ENCODE measurements around the gene AGAP1. TPM values are rescaled to one million over a fixed set of nuclear protein-coding genes. Genes with fewer than 3 reads are reported as not detected.

AGAP1 gene
- polyA plus RNA-seq, 2 of the 4 experiments (the other 2 are of a cell fraction): 20.2 to 21.9 TPM

DNA sequence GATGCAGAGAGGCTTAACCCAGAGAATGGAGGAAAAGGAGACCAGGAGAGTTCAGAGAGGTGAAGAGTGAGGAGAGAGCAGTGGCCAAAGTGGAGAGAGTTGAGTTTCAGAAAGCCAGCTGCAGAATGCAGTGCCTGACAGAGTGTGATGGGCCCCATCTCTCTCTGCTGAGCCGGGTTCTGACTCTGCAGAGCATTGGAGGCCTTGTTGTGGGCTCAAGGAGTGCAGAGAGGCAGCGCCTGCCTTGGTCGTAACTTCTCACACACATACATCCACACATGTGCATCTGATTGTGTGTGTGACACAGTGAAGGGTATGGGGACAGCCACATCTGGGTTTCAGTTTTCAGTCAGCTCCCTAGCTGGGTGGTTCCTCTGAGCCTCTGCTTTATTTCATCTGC lies 58.8 kb downstream of the AGAP1 start:
- TF ChIP-seq SMC3 (IDR thresholded peaks at IDR 0.05) (no peak), CHD4 (IDR thresholded peaks at IDR 0.05; ENCODE audit: borderline replicate concordance) (no peak), RFX5 (IDR thresholded peaks at IDR 0.05) (no peak), JUNB (IDR thresholded peaks at IDR 0.05) (no peak), NFE2L2 (conservative IDR thresholded peaks at IDR 0.05; ENCODE audit: low read length) (no peak), GATA3 (IDR thresholded peaks at IDR 0.05; ENCODE audit: borderline replicate concordance) (no peak)
- TF ChIP-seq, protein P1, sequence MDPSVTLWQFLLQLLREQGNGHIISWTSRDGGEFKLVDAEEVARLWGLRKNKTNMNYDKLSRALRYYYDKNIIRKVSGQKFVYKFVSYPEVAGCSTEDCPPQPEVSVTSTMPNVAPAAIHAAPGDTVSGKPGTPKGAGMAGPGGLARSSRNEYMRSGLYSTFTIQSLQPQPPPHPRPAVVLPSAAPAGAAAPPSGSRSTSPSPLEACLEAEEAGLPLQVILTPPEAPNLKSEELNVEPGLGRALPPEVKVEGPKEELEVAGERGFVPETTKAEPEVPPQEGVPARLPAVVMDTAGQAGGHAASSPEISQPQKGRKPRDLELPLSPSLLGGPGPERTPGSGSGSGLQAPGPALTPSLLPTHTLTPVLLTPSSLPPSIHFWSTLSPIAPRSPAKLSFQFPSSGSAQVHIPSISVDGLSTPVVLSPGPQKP (IDR thresholded peaks at IDR 0.05; ENCODE audit: low read depth, low read length): no peak
- H3K27ac ChIP-seq: no peak overlapping the region
- FAIRE-seq (no peak), ATAC-seq (no peak), DNase-seq (ENCODE audit: low read depth in 1 of 2, low spot score in 1 of 2) (no peak)
- ChIA-PET CTCF (interaction anchor here (0.5 to 2.4 kb wide), 21 partner anchors 10 to 421 kb away, joined by 3 to 21 read pairs (median 4); partner anchors contain the start of gene AGAP1), POLR2A (no interaction called here)
- no peak overlapping the region for H3K4me3 ChIP-seq
- peaks cover 27% of the 10 kb centered on the region for H3K4me1 ChIP-seq
- H3K9me3 ChIP-seq: no peaks in the 10 kb centered on the region
- no peak overlapping the region for H3K4me2 ChIP-seq
- 91% methylated on average over 3 of the region's 3 CpGs for WGBS (ENCODE audit: missing lambda C conversion rate)

DNA sequence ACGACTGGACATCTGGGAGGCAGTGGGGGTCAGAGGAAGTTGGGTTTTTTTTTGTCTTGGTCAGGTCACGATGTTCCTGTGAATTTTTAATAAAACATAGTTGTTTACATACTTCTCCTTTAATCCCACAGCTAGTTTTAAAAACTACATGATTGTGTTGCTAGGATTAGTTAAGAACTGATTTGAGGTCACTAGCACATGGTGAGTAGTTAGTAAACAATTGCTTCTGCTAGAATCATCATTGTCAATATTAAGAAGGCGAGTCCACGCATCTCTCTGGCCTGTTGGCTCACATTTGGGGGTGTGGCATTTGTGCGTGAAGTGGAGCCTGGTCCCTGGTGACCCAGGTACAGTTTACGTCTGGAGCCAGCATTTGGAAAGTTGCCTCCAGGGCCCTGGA lies 59.4 kb downstream of the AGAP1 start:
- H3K4me3 ChIP-seq: no peak overlapping the region
- H3K4me2 ChIP-seq: peak overlapping the region; percentile 41
- no peaks in the 10 kb centered on the region for H3K9me3 ChIP-seq
- peaks cover 27% of the 10 kb centered on the region for H3K4me1 ChIP-seq
- no peak for ATAC-seq
- DNase-seq (ENCODE audit: low read depth in 1 of 2, low spot score in 1 of 2): peak in 1 of 2 experiments; percentile 9
- FAIRE-seq: no peak
- TF ChIP-seq KDM5A (IDR thresholded peaks at IDR 0.05): no peak
- no peak for TF ChIP-seq FOXS1 (CRISPR knock-in tag; IDR thresholded peaks at IDR 0.05)
- TF ChIP-seq KDM1A (IDR thresholded peaks at IDR 0.05; ENCODE audit: low read depth): no peak
- no peak for TF ChIP-seq EHMT2 (IDR thresholded peaks at IDR 0.05; ENCODE audit: low read depth)
- TF ChIP-seq CHD2 (IDR thresholded peaks at IDR 0.05; ENCODE audit: low read length, partially characterized antibody): no peak
- no peak for TF ChIP-seq CBX8 (IDR thresholded peaks at IDR 0.05)
- no peak for TF ChIP-seq JUN (IDR thresholded peaks at IDR 0.05)
- TF ChIP-seq, protein P2, sequence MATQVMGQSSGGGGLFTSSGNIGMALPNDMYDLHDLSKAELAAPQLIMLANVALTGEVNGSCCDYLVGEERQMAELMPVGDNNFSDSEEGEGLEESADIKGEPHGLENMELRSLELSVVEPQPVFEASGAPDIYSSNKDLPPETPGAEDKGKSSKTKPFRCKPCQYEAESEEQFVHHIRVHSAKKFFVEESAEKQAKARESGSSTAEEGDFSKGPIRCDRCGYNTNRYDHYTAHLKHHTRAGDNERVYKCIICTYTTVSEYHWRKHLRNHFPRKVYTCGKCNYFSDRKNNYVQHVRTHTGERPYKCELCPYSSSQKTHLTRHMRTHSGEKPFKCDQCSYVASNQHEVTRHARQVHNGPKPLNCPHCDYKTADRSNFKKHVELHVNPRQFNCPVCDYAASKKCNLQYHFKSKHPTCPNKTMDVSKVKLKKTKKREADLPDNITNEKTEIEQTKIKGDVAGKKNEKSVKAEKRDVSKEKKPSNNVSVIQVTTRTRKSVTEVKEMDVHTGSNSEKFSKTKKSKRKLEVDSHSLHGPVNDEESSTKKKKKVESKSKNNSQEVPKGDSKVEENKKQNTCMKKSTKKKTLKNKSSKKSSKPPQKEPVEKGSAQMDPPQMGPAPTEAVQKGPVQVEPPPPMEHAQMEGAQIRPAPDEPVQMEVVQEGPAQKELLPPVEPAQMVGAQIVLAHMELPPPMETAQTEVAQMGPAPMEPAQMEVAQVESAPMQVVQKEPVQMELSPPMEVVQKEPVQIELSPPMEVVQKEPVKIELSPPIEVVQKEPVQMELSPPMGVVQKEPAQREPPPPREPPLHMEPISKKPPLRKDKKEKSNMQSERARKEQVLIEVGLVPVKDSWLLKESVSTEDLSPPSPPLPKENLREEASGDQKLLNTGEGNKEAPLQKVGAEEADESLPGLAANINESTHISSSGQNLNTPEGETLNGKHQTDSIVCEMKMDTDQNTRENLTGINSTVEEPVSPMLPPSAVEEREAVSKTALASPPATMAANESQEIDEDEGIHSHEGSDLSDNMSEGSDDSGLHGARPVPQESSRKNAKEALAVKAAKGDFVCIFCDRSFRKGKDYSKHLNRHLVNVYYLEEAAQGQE (IDR thresholded peaks at IDR 0.05): no peak
- TF ChIP-seq BHLHE40 (IDR thresholded peaks at IDR 0.05; ENCODE audit: low read depth, low read length): no peak
- no peak for TF ChIP-seq ZNF302 (CRISPR knock-in tag; IDR thresholded peaks at IDR 0.05)
- TF ChIP-seq PHF8 (IDR thresholded peaks at IDR 0.05; ENCODE audit: borderline replicate concordance, low read depth): no peak
- TF ChIP-seq ESRRA (IDR thresholded peaks at IDR 0.05; ENCODE audit: borderline replicate concordance, low read length): no peak
- POLR2A ChIA-PET: no interaction called here
- H3K27ac ChIP-seq: 0 out of 6 replicates have a peak overlapping the region, but pooled peaks of 1 of the 2 experiments have one; percentile 28
- CTCF ChIA-PET: interaction anchor here (0.6 to 2.1 kb wide), 3 partner anchors 85 to 418 kb away, joined by 3 to 21 read pairs (median 7); no protein-coding TSS in a partner anchor
- 79% methylated on average over 6 of the region's 6 CpGs for WGBS (ENCODE audit: missing lambda C conversion rate)

DNA sequence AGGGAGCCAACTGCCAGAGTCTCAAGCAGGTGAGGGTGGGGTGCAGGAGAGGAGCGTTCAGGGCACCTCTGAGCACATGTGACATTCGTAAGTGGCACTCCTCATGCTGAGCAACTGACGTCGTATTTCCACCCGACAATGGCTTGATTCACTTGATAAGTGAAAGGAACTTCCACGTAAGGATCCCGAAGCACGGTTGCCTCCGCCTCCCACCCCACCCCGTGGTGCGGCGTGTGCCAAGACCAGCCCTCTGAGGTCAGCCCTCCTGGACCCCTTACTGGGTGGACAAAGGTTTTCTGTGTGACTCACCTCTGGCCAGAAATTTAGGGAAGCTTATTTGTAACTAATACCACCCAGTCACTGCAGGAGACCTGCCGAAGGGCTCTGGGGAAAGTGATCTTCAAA lies 59.9 kb downstream of the AGAP1 start:
- ATAC-seq (no peak), FAIRE-seq (no peak), DNase-seq (ENCODE audit: low read depth in 1 of 2, low spot score in 1 of 2) (peak in 1 of 2 experiments; percentile 7)
- Histone ChIP-seq H3K27ac (peak overlapping the region in 1 of 2 experiments; percentile 28; a peak in 1 of 6 replicates), H3K4me1 (peaks cover 27% of the 10 kb centered on the region), H3K9me3 (no peaks in the 10 kb centered on the region), H3K4me3 (no peak overlapping the region), H3K4me2 (peak overlapping the region; percentile 41)
- WGBS (ENCODE audit: missing lambda C conversion rate): 89% methylated on average over 12 of the region's 13 CpGs
- TF ChIP-seq KDM5A (IDR thresholded peaks at IDR 0.05): no peak
- TF ChIP-seq ZC3H11A (IDR thresholded peaks at IDR 0.05): no peak
- TF ChIP-seq TP53 (CRISPR knock-in tag; IDR thresholded peaks at IDR 0.05): no peak
- ChIA-PET POLR2A (no interaction called here), CTCF (no interaction called here)

Measured in A549 (cell line).